Hepatocyte (in vitro differentiated cells): Measurements from ENCODE around the gene INF2. TPM values are rescaled to one million over a fixed set of nuclear protein-coding genes. Genes with fewer than 3 reads are reported as not detected.

Experiments
- DNase-seq: peaks from one replicate; pipeline ENCODE4 v3.0.0-alpha.2; 2016; ENCODE audit warnings: low spot score
- H2AFZ ChIP-seq: fragments of 200-600 bp; sonication (generic); 2 replicates; pipeline ENCODE4 v1.6.0; 2016; ENCODE audit warnings: antibody characterized with exemption, mild to moderate bottlenecking
- H3K27ac ChIP-seq: fragments of 200-600 bp; sonication (generic); 2 replicates; pipeline ENCODE4 v1.5.1; 2016; ENCODE audit warnings: mild to moderate bottlenecking
- H3K27me3 ChIP-seq: fragments of 200-600 bp; sonication (generic); 2 replicates; pipeline ENCODE4 v1.6.1; 2016
- H3K36me3 ChIP-seq: fragments of 200-600 bp; sonication (generic); replicated peaks from 2 replicates; pipeline ENCODE4 v1.5.1; 2016; ENCODE audit warnings: low read depth; ENCODE audit not compliant: insufficient read depth
- H3K4me1 ChIP-seq: fragments of 200-600 bp; sonication (generic); 2 replicates; pipeline ENCODE4 v1.5.1; 2016; ENCODE audit warnings: mild to moderate bottlenecking, moderate library complexity; ENCODE audit not compliant: insufficient read depth
- H3K4me2 ChIP-seq: fragments of 200-600 bp; sonication (generic); 2 replicates; pipeline ENCODE4 v1.6.0; 2016
- H3K4me3 ChIP-seq: fragments of 200-600 bp; sonication (generic); 2 replicates; pipeline ENCODE4 v1.5.1; 2016; ENCODE audit warnings: mild to moderate bottlenecking
- H3K79me2 ChIP-seq: fragments of 200-600 bp; sonication (generic); 2 replicates; pipeline ENCODE4 v1.6.0; 2017; ENCODE audit warnings: mild to moderate bottlenecking
- H3K9me2 ChIP-seq: fragments of 200-600 bp; sonication (generic); replicated peaks from 2 replicates; pipeline ENCODE4 v1.6.0; 2017; ENCODE audit warnings: mild to moderate bottlenecking; ENCODE audit not compliant: insufficient read depth
- H3K9me3 ChIP-seq: fragments of 200-600 bp; sonication (generic); 2 replicates; pipeline ENCODE4 v1.5.1; 2016; ENCODE audit warnings: low read depth, mild to moderate bottlenecking
- H4K20me1 ChIP-seq: fragments of 200-600 bp; sonication (generic); 2 replicates; pipeline ENCODE4 v1.6.0; 2016; ENCODE audit warnings: mild to moderate bottlenecking; ENCODE audit not compliant: insufficient read depth, poor library complexity, severe bottlenecking
- EZH2 ChIP-seq: fragments of 200-600 bp; sonication (generic); IDR thresholded peaks from 2 replicates; pipeline ENCODE4 v1.6.1; 2016; ENCODE audit warnings: antibody characterized with exemption, mild to moderate bottlenecking, borderline replicate concordance
- EZH2phosphoT487 ChIP-seq: fragments of 200-600 bp; sonication (generic); IDR thresholded peaks from one replicate; pipeline ENCODE4 v1.6.1; 2018; ENCODE audit warnings: antibody characterized with exemption, mild to moderate bottlenecking, low read depth, moderate library complexity; ENCODE audit not compliant: unreplicated experiment, severe bottlenecking
- WGBS: methylation state at CpG from one replicate; pipeline ENCODE4 v1.1.6; 2016; ENCODE audit warnings: low lambda C conversion rate; ENCODE audit errors: missing lambda C conversion rate; 5-methylcytosine and 5-hydroxymethylcytosine counted together
- polyA plus RNA-seq: library from polyadenylated mRNA; unstranded; fragments of >200 nt; fragmentation: Nextera tagmentation; extraction: Ambion mirVana; gene quantifications from 2 replicates; pipeline ENCODE4 v1.2.1, GENCODE V29; 2016
- total RNA-seq: library from RNA; depleted of rRNA; stranded (reverse); fragments of >200 nt; gene quantifications from 2 replicates; pipeline ENCODE4 v1.2.3, GENCODE V29; 2014
- TF ChIP-seq, protein P1 (sequence below): fragments of 200-600 bp; sonication (generic); IDR thresholded peaks from 2 replicates; pipeline ENCODE4 v1.5.1; 2016; ENCODE audit warnings: antibody characterized with exemption, mild to moderate bottlenecking; ENCODE audit not compliant: poor library complexity

The INF2 gene
- total and polyA plus RNA-seq, 2 experiments from 2014 or later: 23.8 to 31.6 TPM

DNA sequence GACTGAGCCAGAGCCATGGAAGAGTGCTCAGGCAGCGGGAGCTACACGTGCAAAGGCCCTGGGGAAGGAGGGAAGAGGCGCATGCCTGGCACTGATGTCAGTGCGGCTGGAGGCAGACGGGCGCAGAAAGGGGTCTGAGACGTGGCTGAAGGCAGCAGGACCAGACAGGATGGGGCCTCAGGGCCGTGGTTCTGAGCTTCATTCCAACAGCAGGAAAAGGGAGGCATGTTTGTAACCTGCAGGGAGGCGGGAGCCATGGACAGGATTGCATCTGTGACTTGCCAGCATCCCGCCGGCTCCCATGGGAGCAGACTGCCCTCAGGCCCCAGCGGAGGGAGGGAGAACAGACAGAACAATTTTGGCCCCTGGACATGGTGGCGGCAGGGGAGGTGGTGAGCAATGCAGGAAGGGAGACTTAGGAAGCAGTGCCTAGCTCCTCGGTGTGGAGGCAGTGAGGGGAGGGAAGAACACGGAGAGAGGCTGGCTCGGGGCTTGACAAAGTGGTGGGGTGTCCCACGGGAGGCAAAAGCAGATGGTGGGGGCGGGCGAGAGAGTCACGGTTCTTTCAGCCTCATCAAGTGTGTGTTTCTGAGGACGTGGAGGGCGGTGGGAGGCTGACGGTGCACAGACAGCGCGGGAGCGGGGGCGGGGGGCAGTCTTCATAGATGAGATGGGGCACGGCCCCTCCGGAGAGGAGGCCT, 33.3 kb upstream of the INF2 start:
- no peaks in the 10 kb centered on the region for H3K79me2 ChIP-seq
- H3K9me2 ChIP-seq: no peaks in the 10 kb centered on the region
- no peak for DNase-seq
- H3K27ac ChIP-seq: no peak overlapping the region
- no peak overlapping the region for H3K4me3 ChIP-seq
- no peaks in the 10 kb centered on the region for H3K36me3 ChIP-seq
- WGBS: 82% methylated on average over 26 of the region's 29 CpGs
- no peaks in the 10 kb centered on the region for H3K4me1 ChIP-seq
- TF ChIP-seq, protein P1, sequence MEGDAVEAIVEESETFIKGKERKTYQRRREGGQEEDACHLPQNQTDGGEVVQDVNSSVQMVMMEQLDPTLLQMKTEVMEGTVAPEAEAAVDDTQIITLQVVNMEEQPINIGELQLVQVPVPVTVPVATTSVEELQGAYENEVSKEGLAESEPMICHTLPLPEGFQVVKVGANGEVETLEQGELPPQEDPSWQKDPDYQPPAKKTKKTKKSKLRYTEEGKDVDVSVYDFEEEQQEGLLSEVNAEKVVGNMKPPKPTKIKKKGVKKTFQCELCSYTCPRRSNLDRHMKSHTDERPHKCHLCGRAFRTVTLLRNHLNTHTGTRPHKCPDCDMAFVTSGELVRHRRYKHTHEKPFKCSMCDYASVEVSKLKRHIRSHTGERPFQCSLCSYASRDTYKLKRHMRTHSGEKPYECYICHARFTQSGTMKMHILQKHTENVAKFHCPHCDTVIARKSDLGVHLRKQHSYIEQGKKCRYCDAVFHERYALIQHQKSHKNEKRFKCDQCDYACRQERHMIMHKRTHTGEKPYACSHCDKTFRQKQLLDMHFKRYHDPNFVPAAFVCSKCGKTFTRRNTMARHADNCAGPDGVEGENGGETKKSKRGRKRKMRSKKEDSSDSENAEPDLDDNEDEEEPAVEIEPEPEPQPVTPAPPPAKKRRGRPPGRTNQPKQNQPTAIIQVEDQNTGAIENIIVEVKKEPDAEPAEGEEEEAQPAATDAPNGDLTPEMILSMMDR: no peak
- TF ChIP-seq EZH2: no peak
- TF ChIP-seq EZH2phosphoT487: no peak
- H2AFZ ChIP-seq: no peak overlapping the region
- H3K4me2 ChIP-seq: no peak overlapping the region
- no peaks in the 10 kb centered on the region for H4K20me1 ChIP-seq
- H3K27me3 ChIP-seq: no peaks in the 10 kb centered on the region
- H3K9me3 ChIP-seq: no peaks in the 10 kb centered on the region

DNA sequence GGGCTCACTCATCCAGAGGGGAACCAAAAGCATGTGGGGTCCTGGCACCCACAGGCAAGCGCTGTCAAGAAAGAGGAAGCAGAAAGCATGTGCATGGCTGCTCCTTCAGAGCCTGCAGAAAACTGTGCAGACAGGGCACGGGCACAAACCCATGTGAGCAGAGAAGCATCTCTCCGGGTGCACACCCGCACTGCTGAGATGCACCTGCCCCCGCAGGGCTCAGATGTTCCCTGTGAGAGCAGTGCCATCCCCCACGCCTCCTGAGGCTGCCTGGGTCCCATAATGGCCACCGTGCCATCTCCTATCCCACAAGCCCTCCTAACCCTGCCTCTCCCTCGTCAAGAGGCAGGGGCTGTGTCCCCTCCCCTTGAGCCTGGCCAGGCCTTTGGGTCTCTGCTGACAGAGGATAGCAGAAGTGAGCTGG, 32.3 kb upstream of the INF2 start:
- TF ChIP-seq EZH2phosphoT487: no peak
- no peak for TF ChIP-seq EZH2
- TF ChIP-seq, protein P1: no peak
- Histone ChIP-seq H3K4me3 (no peak overlapping the region), H3K9me2 (no peaks in the 10 kb centered on the region), H3K4me2 (no peak overlapping the region), H3K27me3 (no peaks in the 10 kb centered on the region), H2AFZ (no peak overlapping the region), H3K9me3 (no peaks in the 10 kb centered on the region), H3K36me3 (no peaks in the 10 kb centered on the region), H3K4me1 (no peaks in the 10 kb centered on the region), H3K27ac (no peak overlapping the region), H4K20me1 (no peaks in the 10 kb centered on the region), H3K79me2 (no peaks in the 10 kb centered on the region)
- DNase-seq: no peak
- WGBS: 80% methylated on average over 8 of the region's 8 CpGs

DNA sequence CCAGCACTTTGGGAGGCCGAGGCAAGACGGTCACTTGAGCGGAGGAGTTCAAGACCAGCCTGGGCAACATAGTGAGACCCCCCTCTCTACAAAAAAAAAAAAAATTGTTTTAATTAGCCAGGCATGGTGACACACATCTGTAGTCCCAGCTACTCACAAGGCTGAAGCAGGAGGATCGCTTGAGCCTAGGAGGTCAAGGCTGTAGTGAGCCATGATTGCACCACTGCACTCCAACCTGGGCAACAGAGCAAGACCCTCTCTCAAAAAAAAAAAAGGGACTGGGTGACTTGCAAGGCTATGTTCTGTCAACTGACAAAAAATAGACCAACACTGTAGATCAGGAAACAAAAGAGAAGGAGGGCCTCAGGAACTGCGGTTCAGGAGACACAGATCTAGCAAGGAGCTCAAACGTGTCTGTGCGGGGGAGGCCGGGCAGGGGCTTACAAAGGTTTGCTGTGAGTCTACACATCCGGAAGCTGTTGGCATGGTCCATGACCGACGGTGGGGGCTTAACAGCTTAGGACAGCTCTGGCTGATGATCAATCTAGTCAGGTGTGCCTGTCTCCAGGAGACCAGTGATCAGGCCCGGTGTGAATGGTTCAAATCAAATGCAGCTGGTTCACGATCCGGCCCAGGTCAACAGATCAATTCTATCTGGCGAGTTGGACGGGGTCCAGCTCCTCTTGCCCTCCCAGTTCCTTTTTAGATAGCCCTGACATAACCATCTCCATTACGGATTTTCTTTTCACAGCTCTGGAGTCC, 31.7 kb upstream of the INF2 start:
- Histone ChIP-seq H4K20me1 (no peaks in the 10 kb centered on the region), H3K4me2 (no peak overlapping the region), H2AFZ (no peak overlapping the region), H3K27ac (no peak overlapping the region), H3K4me3 (no peak overlapping the region), H3K4me1 (no peaks in the 10 kb centered on the region), H3K9me3 (no peaks in the 10 kb centered on the region), H3K36me3 (no peaks in the 10 kb centered on the region), H3K9me2 (no peaks in the 10 kb centered on the region), H3K79me2 (no peaks in the 10 kb centered on the region), H3K27me3 (no peaks in the 10 kb centered on the region)
- no peak for DNase-seq
- TF ChIP-seq EZH2phosphoT487 (no peak), EZH2 (no peak)
- TF ChIP-seq, protein P1: no peak
- WGBS: 78% methylated on average over 17 of the region's 17 CpGs
